OCI-LY3 (cell line): ENCODE measurements around the gene MYO15A.

Experiments
- CTCF ChIP-seq: fragments of 200-600, 300-600 bp; sonication (generic); IDR thresholded peaks from 2 replicates; pipeline ENCODE4 v1.5.1; 2014; ENCODE audit warnings: antibody characterized with exemption, low read length, low read depth
- EZH2phosphoT487 ChIP-seq: fragments of 200-600 bp; shearing (Covaris generic); IDR thresholded peaks from 2 replicates; pipeline ENCODE4 v1.6.1; 2018; ENCODE audit warnings: antibody characterized with exemption, mixed run types, low read depth

DNA sequence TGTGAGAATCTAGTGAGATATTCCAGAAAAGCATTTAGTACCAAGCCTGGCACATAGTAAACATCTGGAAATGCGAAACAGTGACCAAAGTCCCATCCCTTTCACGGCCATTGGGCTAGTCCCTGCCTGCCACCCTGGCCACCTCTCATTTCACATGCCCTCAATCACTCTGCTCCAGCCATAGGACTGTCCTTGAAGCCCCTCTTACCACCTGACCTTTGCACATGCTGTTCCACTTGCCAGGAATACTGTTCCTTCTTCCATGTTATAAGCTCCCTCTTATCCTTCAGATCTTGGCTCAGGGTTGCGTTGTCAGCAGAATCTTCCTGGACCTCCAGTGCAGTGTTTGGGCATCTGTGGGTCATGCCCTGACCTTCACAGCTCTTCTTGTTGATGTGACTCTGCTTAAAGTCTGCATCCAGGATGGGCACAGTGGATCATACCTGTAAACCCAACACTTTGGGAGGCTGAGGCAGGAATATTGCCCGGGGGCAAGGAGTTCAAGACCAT lies 2.1 kb downstream of the MYO15A start:
- TF ChIP-seq EZH2phosphoT487 (no peak), CTCF (no peak)
